ENCODE measurements around the gene SLC30A7.

SLC30A7 gene

GRCh38 chr1:101025657-101026429, 130.0 kb downstream of the SLC30A7 start, which contains the start of gene DPH5:
DPH5 (minus strand) TSS chr1:101025784; CDS start chr1:101025443, 341 bp downstream.
- peak; percentile 95 for DNase-seq (ENCODE audit: low read depth)

- DNase-seq (ENCODE audit: low read depth) = no peak
Observed at GRCh38 chr1:101026430-101026788, 130.5 kb downstream of the SLC30A7 start.

GRCh38 chr1:101027194-101027772, 131.4 kb downstream of the SLC30A7 start:
- DNase-seq (ENCODE audit: low read depth) = no peak

- DNase-seq (ENCODE audit: low read depth) = no peak
Observed at GRCh38 chr1:101028466-101028865, 132.6 kb downstream of the SLC30A7 start.

- no peak for DNase-seq (ENCODE audit: low read depth)
Observed at GRCh38 chr1:101029184-101029583, 133.3 kb downstream of the SLC30A7 start.

- no peak for DNase-seq (ENCODE audit: low read depth)
Observed at GRCh38 chr1:101030881-101031280, 135.0 kb downstream of the SLC30A7 start.
